Measurements from ENCODE around the gene MYOM1.

Gene MYOM1

GRCh38 chr18:3037423-3037915 lies 182.3 kb downstream of the MYOM1 start:
- Histone ChIP-seq H3K14ac (ENCODE audit: low read length) (no peak overlapping the region), H2BK12ac (ENCODE audit: low read length) (no peak overlapping the region), H3K27me3 (ENCODE audit: insufficient read depth, low read length) (no peaks in the 10 kb centered on the region), H3K9me3 (ENCODE audit: insufficient read depth, low read depth, low read length) (no peaks in the 10 kb centered on the region), H3K18ac (ENCODE audit: low read length) (no peak overlapping the region), H2AFZ (ENCODE audit: insufficient read depth, low read length, poor library complexity) (no peak overlapping the region), H3K4me2 (ENCODE audit: low read length) (no peak overlapping the region), H3K27ac (ENCODE audit: low read depth, low read length) (peak overlapping the region; percentile 51), H3K23ac (ENCODE audit: low read length) (no peak overlapping the region), H4K12ac (ENCODE audit: low read depth, low read length) (no peak overlapping the region), H4K91ac (ENCODE audit: low read depth, low read length) (no peak overlapping the region), H2AK5ac (ENCODE audit: low read length) (no peak overlapping the region), H3K36me3 (ENCODE audit: control insufficient read depth in 1 of 2, insufficient read depth in 2 of 2, low read length in 2 of 2) (no peaks in the 10 kb centered on the region), H3K4me1 (ENCODE audit: control insufficient read depth in 1 of 2, insufficient read depth in 2 of 2, low read length in 2 of 2) (peaks cover 0 to 3% of the 10 kb centered on the region in 2 experiments), H3K79me1 (ENCODE audit: low read length) (peaks cover 1% of the 10 kb centered on the region), H2BK5ac (ENCODE audit: low read depth, low read length, poor library complexity) (no peak overlapping the region), H3K79me2 (ENCODE audit: control insufficient read depth, insufficient read depth, low read length, poor library complexity) (no peaks in the 10 kb centered on the region), H3K9ac (ENCODE audit: low read length) (no peak overlapping the region), H3K4ac (ENCODE audit: low read depth, low read length) (no peak overlapping the region), H2BK120ac (ENCODE audit: insufficient read depth, low read length, poor library complexity) (peak overlapping the region; percentile 26), H3K4me3 (ENCODE audit: low read depth, low read length) (no peak overlapping the region), H4K8ac (ENCODE audit: low read depth, low read length) (peak overlapping the region; percentile 3)
- WGBS (ENCODE audit: extremely low coverage, insufficient coverage, insufficient read length) = no CpG with 5 or more reads among the region's 4 CpGs
- DNase-seq = peak; percentile 79 to 92

- no peak overlapping the region for H3K14ac ChIP-seq (ENCODE audit: low read length)
- no peak overlapping the region for H2AK5ac ChIP-seq (ENCODE audit: low read length)
- H2BK12ac ChIP-seq (ENCODE audit: low read length) = no peak overlapping the region
- H3K4me2 ChIP-seq (ENCODE audit: low read length) = no peak overlapping the region
- WGBS (ENCODE audit: extremely low coverage, insufficient coverage, insufficient read length) = no CpG with 5 or more reads among the region's 5 CpGs
- no peak overlapping the region for H3K18ac ChIP-seq (ENCODE audit: low read length)
- H3K4me3 ChIP-seq (ENCODE audit: low read depth, low read length) = no peak overlapping the region
- no peaks in the 10 kb centered on the region for H3K36me3 ChIP-seq (ENCODE audit: control insufficient read depth in 1 of 2, insufficient read depth in 2 of 2, low read length in 2 of 2)
- H3K27me3 ChIP-seq (ENCODE audit: insufficient read depth, low read length) = no peaks in the 10 kb centered on the region
- no peak overlapping the region for H4K8ac ChIP-seq (ENCODE audit: low read depth, low read length)
- no peaks in the 10 kb centered on the region for H3K9me3 ChIP-seq (ENCODE audit: insufficient read depth, low read depth, low read length)
- no peaks in the 10 kb centered on the region for H3K79me2 ChIP-seq (ENCODE audit: control insufficient read depth, insufficient read depth, low read length, poor library complexity)
- H2BK120ac ChIP-seq (ENCODE audit: insufficient read depth, low read length, poor library complexity) = no peak overlapping the region
- DNase-seq = no peak
- H3K4me1 ChIP-seq (ENCODE audit: control insufficient read depth in 1 of 2, insufficient read depth in 2 of 2, low read length in 2 of 2) = peaks cover 0 to 3% of the 10 kb centered on the region in 2 experiments
- H3K23ac ChIP-seq (ENCODE audit: low read length) = no peak overlapping the region
- no peak overlapping the region for H2AFZ ChIP-seq (ENCODE audit: insufficient read depth, low read length, poor library complexity)
- no peak overlapping the region for H2BK5ac ChIP-seq (ENCODE audit: low read depth, low read length, poor library complexity)
- H4K91ac ChIP-seq (ENCODE audit: low read depth, low read length) = no peak overlapping the region
- H3K79me1 ChIP-seq (ENCODE audit: low read length) = peaks cover 1% of the 10 kb centered on the region
- no peak overlapping the region for H3K9ac ChIP-seq (ENCODE audit: low read length)
- no peak overlapping the region for H3K4ac ChIP-seq (ENCODE audit: low read depth, low read length)
- H4K12ac ChIP-seq (ENCODE audit: low read depth, low read length) = no peak overlapping the region
- H3K27ac ChIP-seq (ENCODE audit: low read depth, low read length) = no peak overlapping the region
These were observed 183.7 kb downstream of the MYOM1 start for GRCh38 chr18:3036108-3036507.

GRCh38 chr18:3035635-3036034 lies 184.1 kb downstream of the MYOM1 start:
- H2BK12ac ChIP-seq (ENCODE audit: low read length) = no peak overlapping the region
- no CpG with 5 or more reads among the region's 5 CpGs for WGBS (ENCODE audit: extremely low coverage, insufficient coverage, insufficient read length)
- no peaks in the 10 kb centered on the region for H3K27me3 ChIP-seq (ENCODE audit: insufficient read depth, low read length)
- no peak overlapping the region for H3K4me3 ChIP-seq (ENCODE audit: low read depth, low read length)
- no peak overlapping the region for H2BK120ac ChIP-seq (ENCODE audit: insufficient read depth, low read length, poor library complexity)
- H4K8ac ChIP-seq (ENCODE audit: low read depth, low read length) = no peak overlapping the region
- no peak overlapping the region for H3K9ac ChIP-seq (ENCODE audit: low read length)
- DNase-seq = no peak
- H3K4me1 ChIP-seq (ENCODE audit: control insufficient read depth in 1 of 2, insufficient read depth in 2 of 2, low read length in 2 of 2) = peaks cover 0 to 3% of the 10 kb centered on the region in 2 experiments
- H4K91ac ChIP-seq (ENCODE audit: low read depth, low read length) = no peak overlapping the region
- H3K79me1 ChIP-seq (ENCODE audit: low read length) = peaks cover 1% of the 10 kb centered on the region
- no peak overlapping the region for H3K4me2 ChIP-seq (ENCODE audit: low read length)
- no peaks in the 10 kb centered on the region for H3K9me3 ChIP-seq (ENCODE audit: insufficient read depth, low read depth, low read length)
- H3K23ac ChIP-seq (ENCODE audit: low read length) = no peak overlapping the region
- no peak overlapping the region for H2BK5ac ChIP-seq (ENCODE audit: low read depth, low read length, poor library complexity)
- H3K14ac ChIP-seq (ENCODE audit: low read length) = no peak overlapping the region
- no peak overlapping the region for H3K27ac ChIP-seq (ENCODE audit: low read depth, low read length)
- H3K79me2 ChIP-seq (ENCODE audit: control insufficient read depth, insufficient read depth, low read length, poor library complexity) = no peaks in the 10 kb centered on the region
- H2AFZ ChIP-seq (ENCODE audit: insufficient read depth, low read length, poor library complexity) = no peak overlapping the region
- H2AK5ac ChIP-seq (ENCODE audit: low read length) = no peak overlapping the region
- no peak overlapping the region for H3K18ac ChIP-seq (ENCODE audit: low read length)
- no peak overlapping the region for H3K4ac ChIP-seq (ENCODE audit: low read depth, low read length)
- H3K36me3 ChIP-seq (ENCODE audit: control insufficient read depth in 1 of 2, insufficient read depth in 2 of 2, low read length in 2 of 2) = no peaks in the 10 kb centered on the region
- H4K12ac ChIP-seq (ENCODE audit: low read depth, low read length) = no peak overlapping the region

DNA sequence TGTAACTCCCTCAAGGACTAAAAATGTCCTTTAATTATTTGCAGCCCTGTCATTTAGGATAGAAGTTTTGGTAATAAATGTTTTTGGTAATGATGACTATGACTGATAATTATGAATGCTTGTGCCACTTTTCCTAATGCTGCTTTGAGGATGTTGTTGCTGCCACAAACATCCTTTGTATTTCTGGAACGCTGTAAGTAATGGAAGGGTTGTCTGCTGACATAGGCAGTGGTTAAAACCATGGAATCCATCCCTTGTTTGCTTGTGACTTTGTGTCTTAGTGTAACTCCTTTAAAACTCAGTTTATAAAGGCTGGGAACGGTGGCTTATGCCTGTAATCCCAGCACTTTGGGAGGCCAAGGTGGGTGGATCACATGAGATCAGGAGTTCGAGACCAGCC lies 187.0 kb downstream of the MYOM1 start:
- no peak overlapping the region for H3K4me3 ChIP-seq (ENCODE audit: low read depth, low read length)
- no peak overlapping the region for H3K4ac ChIP-seq (ENCODE audit: low read depth, low read length)
- DNase-seq = no peak
- no peak overlapping the region for H3K27ac ChIP-seq (ENCODE audit: low read depth, low read length)
- H3K36me3 ChIP-seq (ENCODE audit: control insufficient read depth in 1 of 2, insufficient read depth in 2 of 2, low read length in 2 of 2) = no peaks in the 10 kb centered on the region
- no peak overlapping the region for H3K4me2 ChIP-seq (ENCODE audit: low read length)
- H2AFZ ChIP-seq (ENCODE audit: insufficient read depth, low read length, poor library complexity) = no peak overlapping the region
- no peak overlapping the region for H2BK120ac ChIP-seq (ENCODE audit: insufficient read depth, low read length, poor library complexity)
- H3K27me3 ChIP-seq (ENCODE audit: insufficient read depth, low read length) = no peaks in the 10 kb centered on the region
- peaks cover 7% of the 10 kb centered on the region for H3K79me1 ChIP-seq (ENCODE audit: low read length)
- H2BK5ac ChIP-seq (ENCODE audit: low read depth, low read length, poor library complexity) = no peak overlapping the region
- no peak overlapping the region for H3K9ac ChIP-seq (ENCODE audit: low read length)
- H4K91ac ChIP-seq (ENCODE audit: low read depth, low read length) = no peak overlapping the region
- no peak overlapping the region for H4K12ac ChIP-seq (ENCODE audit: low read depth, low read length)
- H3K79me2 ChIP-seq (ENCODE audit: control insufficient read depth, insufficient read depth, low read length, poor library complexity) = peaks cover 3% of the 10 kb centered on the region
- no peak overlapping the region for H4K8ac ChIP-seq (ENCODE audit: low read depth, low read length)
- H3K4me1 ChIP-seq (ENCODE audit: control insufficient read depth in 1 of 2, insufficient read depth in 2 of 2, low read length in 2 of 2) = peaks cover 5 to 9% of the 10 kb centered on the region in 2 experiments
- H3K9me3 ChIP-seq (ENCODE audit: insufficient read depth, low read depth, low read length) = peaks cover 2% of the 10 kb centered on the region
- H2AK5ac ChIP-seq (ENCODE audit: low read length) = no peak overlapping the region
- no peak overlapping the region for H2BK12ac ChIP-seq (ENCODE audit: low read length)
- H3K18ac ChIP-seq (ENCODE audit: low read length) = no peak overlapping the region
- no peak overlapping the region for H3K23ac ChIP-seq (ENCODE audit: low read length)
- WGBS (ENCODE audit: extremely low coverage, insufficient coverage, insufficient read length) = no CpG with 5 or more reads among the region's 3 CpGs
- no peak overlapping the region for H3K14ac ChIP-seq (ENCODE audit: low read length)
